Stimulated activated CD4-positive, alpha-beta T cell treated with anti-CD3 and anti-CD28 coated beads, Interleukin-15, amount 100 ng/mL, for 24 hours (primary cell): ENCODE measurements around the gene COG5.
A peak's percentile ranks its signal among the peaks of the same experiment; 100 is the strongest.

Experiments
- DNase-seq: peaks from one replicate; pipeline ENCODE4 v3.0.0-alpha.2; 2020

The COG5 gene

GRCh38 chr7:107453388-107453787 is 110.3 kb downstream of the COG5 start:
- no peak for DNase-seq

GRCh38 chr7:107450970-107451369 is 112.8 kb downstream of the COG5 start:
- no peak for DNase-seq

GRCh38 chr7:107446988-107447387 is 116.7 kb downstream of the COG5 start:
- DNase-seq: no peak

- peak; percentile 23 for DNase-seq
These were observed 117.2 kb downstream of the COG5 start for GRCh38 chr7:107446531-107446930.

GRCh38 chr7:107442678-107443077 is 121.0 kb downstream of the COG5 start:
- no peak for DNase-seq

- no peak for DNase-seq
These were observed 121.9 kb downstream of the COG5 start for GRCh38 chr7:107441581-107442422.

GRCh38 chr7:107439025-107439424 is 124.7 kb downstream of the COG5 start:
- DNase-seq: no peak

- no peak for DNase-seq
These were observed 128.0 kb downstream of the COG5 start for GRCh38 chr7:107435749-107436148.

GRCh38 chr7:107432261-107432660 is 131.5 kb downstream of the COG5 start:
- no peak for DNase-seq

GRCh38 chr7:107430057-107430456 is 133.7 kb downstream of the COG5 start:
- no peak for DNase-seq

- DNase-seq: no peak
These were observed 135.1 kb downstream of the COG5 start for GRCh38 chr7:107428642-107429041.

GRCh38 chr7:107427462-107427861 is 136.3 kb downstream of the COG5 start:
- no peak for DNase-seq

- DNase-seq: no peak
These were observed 149.5 kb downstream of the COG5 start for GRCh38 chr7:107414198-107414597.

- DNase-seq: no peak
These were observed 155.4 kb downstream of the COG5 start for GRCh38 chr7:107408349-107408748.

- no peak for DNase-seq
These were observed 158.2 kb downstream of the COG5 start for GRCh38 chr7:107405559-107405958.

- DNase-seq: no peak
These were observed 158.8 kb downstream of the COG5 start for GRCh38 chr7:107404740-107405537.

GRCh38 chr7:107398161-107398560 is 165.6 kb downstream of the COG5 start:
- DNase-seq: no peak

GRCh38 chr7:107396990-107397389 is 166.7 kb downstream of the COG5 start:
- DNase-seq: no peak

GRCh38 chr7:107396081-107396480 is 167.6 kb downstream of the COG5 start:
- no peak for DNase-seq

GRCh38 chr7:107394831-107395230 is 168.9 kb downstream of the COG5 start:
- no peak for DNase-seq

GRCh38 chr7:107394276-107394675 is 169.4 kb downstream of the COG5 start:
- DNase-seq: no peak

GRCh38 chr7:107392830-107393229 is 170.9 kb downstream of the COG5 start:
- DNase-seq: no peak

- DNase-seq: no peak
These were observed 172.8 kb downstream of the COG5 start for GRCh38 chr7:107390916-107391315.

GRCh38 chr7:107388604-107389003 is 175.1 kb downstream of the COG5 start:
- no peak for DNase-seq
